ENCODE results near the gene PRKCE.

Gene PRKCE

DNA sequence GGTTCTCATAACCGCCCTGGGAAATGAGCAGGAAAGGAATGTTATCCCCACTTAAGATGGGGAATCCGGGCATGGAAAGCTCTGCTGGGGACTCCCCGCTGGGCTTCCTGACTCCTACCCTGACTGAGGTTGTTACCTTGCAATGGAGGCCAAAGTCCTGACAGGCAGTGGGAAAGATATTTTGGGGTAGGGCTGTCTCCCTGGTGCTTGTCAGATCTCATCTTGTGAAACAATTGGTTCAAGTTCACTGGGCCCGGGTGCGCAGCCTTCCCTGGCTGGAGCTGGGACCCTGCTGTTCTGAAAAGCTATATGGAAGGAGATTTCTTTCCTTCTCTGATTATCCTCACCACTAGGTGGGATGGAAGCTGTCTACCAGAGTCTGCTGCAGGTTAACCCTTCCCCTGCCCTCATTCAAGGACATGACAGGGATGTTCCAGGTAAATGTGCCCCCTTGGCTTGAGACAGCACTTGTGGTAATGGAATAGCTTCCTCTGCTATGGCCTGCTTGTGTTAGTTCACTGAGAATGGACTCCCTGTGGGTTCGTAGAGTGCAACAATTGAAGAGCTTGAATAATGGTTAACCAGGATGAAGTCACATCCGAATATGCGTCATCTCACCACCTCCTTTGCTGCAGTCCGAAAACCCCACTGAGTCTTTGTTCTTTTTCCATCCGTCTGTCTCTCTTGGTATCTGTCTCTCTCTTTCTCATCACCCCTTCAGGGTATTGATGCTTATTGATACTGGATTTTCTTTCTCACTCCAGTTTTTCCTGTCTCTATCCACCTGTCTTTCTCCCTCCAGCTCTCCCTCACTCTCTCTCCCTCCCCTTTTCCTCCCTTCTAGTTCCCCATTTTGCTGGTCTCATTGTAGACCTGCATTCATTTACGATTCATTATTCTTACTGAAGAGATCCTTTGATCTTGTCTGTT, 577.9 kb downstream of the PRKCE start:
- no peak for DNase-seq (ENCODE audit: low read depth)

DNA sequence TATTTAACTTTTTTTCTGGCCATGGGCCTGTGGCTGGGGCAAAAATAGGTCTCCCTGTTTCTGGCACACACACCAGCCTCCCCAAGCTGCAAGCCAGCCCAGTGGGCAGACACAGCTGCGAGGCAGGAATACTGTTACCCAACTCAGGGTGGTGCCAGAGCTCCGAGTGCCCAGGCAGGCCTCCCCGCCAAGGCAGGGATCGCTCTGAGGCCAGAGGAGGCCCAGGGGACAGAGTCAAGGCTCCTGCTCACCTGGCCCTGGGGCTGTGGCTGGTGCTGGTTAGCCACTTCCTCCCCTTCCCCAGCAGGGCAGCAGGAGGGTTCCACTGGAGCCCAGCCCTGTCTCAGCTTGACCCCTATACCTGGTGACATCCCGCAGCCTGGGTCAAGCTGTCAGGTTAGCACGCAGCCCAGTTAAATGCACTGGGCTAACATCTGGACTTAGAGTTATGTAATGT, 578.7 kb downstream of the PRKCE start:
- no peak for DNase-seq (ENCODE audit: low read depth)

DNA sequence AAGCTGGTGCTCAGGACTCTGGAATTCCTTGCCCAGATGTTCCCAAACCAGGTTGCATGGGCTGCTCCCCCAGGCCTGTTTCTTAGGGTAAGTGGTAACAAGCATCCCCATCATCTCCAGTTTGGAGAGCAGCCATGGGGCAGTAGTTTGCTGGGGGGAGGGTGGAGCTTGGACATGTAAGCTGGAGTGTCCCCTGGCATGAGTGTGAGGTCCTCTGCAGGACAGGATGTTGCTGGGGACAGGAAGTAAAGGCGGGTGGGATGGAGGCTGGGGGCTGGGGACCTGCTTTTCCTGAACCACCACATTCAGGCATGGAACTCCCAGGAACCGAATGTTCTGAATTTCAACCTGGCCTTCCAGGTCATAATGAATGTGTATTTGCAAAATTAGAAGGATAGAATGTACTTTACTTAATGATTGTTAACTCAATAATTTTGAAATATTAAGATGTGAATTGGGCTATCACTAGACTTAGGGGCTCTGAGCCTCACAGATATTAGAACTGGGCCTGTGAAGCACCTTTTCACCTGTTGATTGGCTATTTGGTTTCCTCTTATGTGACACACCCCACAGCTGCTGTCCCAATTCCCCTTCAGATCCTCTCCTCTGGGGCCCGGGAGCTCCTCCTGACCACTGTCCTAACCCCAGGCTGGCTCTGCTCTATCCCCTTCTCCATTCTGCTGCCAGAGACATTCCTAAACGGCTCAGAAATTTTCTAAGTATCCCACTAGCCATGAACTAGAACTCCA, 579.4 kb downstream of the PRKCE start:
- DNase-seq (ENCODE audit: low read depth) = no peak

DNA sequence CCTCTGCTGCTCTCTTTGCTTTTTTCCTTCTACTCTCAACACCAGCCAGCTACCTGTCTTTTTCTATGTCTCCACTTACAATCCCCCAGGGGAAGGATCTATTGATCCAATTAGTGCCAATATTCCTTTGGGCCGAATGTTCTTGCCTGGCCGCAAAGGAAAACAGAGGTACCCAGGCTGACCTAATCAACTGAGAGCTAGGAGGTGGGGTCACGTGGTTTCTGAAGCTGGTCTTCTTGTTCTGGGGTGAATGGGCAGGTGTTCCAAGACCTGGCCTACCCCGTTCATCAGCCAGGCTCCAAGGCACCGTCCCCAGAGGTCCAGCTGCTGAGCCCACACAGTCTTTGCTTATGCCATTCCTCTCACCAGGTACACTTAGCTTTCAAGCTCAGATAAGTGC, 580.2 kb downstream of the PRKCE start:
- DNase-seq (ENCODE audit: low read depth) = no peak

DNA sequence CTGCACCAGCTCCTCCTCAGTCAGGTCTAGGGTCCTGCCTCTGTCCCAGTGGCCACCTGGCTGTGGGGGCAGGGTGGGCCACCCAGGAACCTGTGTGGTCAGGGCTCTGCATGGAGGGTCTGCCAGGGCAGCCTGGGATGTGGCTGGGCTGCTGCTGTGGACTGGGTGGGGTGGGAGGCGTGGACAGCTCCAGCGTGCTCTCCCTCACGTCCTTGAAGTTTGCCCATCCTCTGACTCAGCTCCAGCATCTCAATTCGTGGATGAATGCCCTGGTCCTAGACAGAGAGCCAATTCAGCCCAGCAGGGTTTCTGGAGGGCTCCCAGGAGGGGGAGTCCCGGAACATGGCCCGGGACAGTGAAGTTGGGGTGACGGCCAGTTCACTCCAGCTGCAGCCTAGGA, 581.4 kb downstream of the PRKCE start:
- DNase-seq (ENCODE audit: low read depth) = no peak

DNA sequence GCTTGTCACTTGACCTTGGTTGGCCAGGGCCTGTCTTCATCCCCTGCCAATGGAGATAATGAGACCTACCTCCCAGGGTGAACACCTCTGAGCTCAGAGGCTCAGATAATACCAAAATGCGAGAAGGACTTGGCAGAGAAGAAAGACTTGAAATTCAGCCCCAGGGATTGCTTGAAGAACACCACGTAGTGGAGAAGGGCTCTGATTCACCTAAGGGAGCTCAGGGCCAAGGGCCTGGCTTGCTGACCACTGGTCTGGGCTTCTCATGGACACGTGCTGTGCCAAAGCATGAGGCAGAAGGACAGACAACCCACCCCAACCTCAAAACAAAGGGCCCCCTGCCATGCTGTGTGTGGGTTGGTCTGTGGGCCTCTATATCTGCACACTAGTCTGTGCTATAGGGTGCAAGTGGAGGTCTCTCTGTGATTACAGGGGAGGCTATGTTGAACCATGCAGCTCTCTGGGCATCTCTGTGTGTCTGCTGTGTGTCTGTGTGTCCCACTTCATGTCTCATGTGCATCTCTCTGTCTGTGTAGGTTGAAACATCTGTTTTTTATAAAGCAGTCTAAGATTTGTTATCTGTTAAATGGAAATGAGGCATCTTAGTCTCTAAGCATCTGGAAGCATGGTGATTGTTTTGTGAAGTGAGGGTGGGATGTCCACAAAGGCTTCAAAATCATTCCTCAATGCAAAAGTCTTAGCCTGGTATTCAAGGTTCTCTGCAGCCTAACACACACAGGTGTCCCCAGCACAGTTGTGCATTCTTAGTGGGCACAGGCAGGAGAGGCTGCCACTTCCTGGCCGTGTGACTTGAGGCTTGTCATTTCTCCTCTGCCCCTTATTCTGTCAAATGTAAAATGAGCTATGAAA, 584.8 kb downstream of the PRKCE start:
- no peak for DNase-seq (ENCODE audit: low read depth)

DNA sequence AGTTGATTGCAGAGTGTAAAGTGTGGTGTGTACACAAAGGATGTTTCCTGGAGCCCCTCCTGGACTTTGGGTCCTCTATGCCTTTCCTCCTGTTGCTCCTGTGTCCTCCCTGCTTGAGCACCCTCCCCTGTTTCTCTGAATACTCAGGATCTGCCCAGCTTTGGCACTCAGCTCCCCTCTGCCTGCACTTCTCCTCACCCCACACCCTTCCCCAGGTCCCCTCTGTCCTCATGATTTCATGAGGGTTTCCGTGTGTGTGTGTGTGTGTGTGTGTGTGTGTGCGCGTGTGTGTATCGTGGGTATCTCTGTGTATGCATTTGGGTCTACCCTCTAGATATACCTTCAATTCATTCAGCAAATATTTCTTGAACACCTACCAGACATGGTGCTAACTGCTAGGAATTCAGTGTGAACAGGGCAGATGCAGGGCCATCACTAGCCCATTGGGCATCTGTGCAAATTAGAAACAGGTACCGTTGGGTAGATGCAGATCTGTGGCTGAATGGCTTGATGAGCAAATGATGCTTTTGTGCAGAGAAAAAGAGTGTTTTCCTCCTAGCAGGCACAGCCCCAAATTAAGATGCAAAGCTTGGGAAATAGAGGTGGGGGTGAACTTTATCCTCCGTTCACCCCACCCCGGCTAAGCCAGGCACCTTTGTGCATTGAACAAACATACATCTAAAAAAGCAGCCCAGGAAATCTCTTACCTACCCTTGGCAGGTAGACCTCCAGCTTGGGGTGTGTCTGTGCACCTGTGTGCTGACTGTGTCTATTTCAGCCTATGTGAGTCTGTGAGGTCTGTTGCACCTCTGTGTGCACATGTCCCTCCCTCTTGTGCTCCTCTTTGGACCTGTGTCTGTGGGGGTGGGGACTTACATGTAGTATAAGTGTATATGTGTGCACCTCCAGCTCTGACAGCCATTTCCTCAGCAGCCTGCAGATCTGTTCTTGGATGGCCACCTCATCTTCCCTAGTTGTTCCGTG, 585.7 kb downstream of the PRKCE start:
- no peak for DNase-seq (ENCODE audit: low read depth)
